Midbrain (tissue), 1 donor: ENCODE results near the gene MPG.

ENCODE experiments used
- DNase-seq: peaks from one replicate; lab custom pipeline; 2025; lab: John Stamatoyannopoulos, UW

MPG gene

DNA sequence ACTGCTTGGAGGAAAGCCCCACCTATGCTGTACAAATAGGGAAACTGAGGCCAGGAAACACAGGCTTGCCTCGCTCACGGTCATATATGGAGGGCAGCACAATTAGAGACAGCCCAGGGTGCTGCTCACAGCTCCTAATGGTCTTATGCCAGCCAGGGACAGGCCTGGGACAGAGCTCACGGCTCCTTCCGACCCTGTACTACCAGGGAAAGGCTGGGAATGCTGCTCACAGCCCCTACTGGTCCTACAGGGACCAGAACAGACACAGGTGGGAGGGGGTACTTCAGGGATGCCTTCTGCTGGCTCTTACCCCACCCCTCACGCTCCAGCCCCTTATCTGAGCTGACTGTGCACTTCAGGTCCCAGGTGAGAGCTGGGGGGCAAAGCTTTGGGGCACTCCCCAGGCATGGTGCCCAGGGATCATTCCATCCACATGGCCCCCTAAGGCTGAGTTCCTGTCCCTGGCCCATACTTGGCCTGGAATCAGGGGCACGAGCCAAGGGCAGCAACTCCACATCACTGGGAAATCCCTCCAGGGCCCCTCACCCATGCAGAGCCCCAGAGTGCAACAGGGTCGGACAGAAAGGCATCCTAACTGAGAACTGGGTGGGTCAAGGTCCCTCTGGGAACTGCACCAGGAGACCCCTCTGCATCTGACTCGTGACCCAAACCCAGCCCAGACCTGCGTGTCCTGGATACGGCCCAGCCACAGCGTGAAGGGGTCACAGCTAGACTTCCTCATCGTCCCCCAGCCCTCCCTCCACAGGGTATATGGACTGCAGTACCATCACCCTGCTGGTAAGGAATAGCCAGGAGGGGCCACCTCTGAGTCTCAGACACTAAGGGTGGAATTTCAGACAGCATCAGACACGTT is 11.5 kb upstream of the MPG start:
- no peak for DNase-seq

DNA sequence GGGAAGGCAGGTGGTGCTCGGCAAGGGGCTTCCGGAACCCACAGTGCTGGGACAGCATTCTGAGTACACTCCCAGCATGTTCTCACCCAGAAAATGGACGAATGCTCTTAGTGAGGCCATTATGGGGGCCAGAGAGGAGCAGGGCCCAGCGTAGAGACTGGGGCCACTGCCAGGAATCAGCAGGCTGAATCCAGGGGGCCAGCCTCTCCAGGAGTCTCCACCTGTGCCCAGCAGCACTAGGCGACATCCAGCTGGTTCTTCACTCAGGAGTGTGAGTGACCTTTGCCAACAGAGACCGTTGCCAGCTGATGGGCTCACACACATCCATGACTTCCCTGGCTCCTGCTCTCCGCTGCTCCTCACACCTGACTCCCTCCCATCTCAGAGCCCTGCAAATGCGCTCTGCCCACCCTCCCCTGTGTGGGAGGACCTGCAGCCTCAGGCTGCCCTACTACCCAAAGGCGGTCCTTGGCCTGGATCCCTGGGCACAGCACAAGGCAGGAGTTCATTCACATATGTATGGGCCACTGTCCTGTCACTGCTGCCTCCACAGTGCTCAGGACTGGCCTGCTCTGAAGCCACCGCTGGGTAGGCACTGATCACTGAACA is 10.7 kb upstream of the MPG start:
- no peak for DNase-seq

DNA sequence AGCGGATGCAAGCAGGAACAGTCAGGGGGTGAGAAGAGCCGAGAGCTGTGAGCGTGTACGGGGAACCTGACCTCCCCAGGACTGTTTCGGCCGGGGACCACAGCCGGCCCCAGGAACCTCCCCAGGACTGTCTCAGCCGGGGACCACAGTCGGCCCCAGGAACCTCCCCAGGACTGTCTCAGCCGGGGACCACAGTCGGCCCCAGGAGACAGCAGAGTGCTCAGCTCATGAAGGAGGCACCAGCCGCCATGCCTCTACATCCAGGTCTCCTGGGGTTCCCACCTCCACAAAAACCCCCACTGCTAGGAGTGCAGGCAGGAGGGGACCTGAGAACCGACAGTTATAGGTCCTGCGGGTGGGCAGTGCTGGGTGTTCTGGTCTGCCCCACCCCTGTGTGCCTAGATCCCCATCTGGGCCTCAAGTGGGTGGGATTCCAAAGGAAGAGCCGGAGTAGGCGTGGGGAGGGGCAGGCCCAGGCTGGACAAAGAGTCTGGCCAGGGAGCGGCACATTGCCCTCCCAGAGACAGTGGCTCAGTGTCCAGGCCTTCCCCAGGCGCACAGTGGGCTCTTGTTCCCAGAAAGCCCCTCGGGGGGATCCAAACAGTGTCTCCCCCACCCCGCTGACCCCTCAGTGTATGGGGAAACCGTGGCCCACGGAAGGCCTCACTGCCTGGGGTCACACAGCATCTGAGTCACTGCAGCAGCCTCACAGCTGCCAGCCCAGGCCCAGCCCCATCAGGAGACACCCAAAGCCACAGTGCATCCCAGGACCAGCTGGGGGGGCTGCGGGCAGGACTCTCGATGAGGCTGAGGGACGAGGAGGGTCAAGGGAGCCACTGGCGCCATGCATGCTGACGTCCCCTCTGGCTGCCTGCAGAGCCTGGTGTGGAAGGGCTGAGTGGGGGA is 9.9 kb upstream of the MPG start:
- no peak for DNase-seq

DNA sequence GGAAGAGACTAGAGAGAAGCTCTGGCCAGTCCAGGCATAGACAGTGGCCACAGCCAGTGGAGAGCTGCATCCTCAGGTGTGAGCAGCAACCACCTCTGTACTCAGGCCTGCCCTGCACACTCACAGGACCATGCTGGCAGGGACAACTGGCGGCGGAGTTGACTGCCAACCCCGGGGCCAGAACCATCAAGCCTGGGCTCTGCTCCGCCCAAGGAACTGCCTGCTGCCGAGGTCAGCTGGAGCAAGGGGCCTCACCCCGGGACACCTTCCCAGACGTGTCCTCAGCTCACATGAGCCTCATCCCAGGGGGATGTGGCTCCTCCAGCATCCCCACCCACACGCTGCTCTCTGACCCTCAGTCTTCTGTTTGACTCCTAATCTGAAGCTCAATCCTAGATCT is 8.8 kb upstream of the MPG start:
- DNase-seq, result no peak

GRCh38 chr16:71210-71539 is 6.8 kb upstream of the MPG start:
- DNase-seq, result no peak

DNA sequence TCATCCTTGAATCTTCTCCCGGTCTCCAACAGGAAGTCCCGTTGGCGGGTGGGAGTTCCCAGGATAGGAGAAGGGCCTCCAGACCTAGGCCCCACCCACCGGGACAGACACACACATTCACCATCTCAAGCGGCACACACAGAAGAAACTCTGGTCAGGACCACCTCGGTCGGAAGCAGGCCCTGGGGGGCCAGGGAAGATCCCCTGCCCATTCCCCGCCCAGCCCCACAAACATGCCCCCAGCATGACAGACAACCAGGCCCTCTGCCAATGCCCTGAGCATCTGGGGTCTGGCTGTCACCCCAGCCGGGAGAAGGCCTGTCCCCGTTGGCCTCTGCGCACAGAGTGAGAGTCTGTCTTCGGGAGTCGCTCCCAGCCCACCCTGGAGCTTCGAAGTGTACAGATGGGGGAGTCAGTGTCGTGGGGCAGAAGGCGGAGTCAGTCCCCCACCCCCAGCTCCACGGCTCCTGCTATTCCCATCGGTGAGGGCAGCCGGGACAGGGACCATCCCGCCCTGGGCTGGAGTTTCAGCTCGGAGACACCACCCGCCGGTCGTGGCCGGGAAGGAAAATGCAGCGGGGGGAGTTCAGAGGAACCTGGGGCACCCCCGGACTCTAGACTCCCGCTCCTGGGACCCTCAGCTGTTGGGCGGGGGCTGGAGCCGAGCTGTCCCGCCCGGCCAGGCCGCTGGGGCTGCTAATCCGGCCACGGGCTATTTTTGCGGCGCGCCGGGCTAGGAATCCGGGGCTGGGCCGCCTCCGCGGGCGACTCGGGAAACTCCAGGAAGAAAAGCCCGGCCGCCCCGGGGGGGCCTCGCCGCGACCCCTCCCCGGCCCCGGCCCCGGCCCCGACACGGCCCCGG is 6.3 kb upstream of the MPG start:
- no peak for DNase-seq

DNA sequence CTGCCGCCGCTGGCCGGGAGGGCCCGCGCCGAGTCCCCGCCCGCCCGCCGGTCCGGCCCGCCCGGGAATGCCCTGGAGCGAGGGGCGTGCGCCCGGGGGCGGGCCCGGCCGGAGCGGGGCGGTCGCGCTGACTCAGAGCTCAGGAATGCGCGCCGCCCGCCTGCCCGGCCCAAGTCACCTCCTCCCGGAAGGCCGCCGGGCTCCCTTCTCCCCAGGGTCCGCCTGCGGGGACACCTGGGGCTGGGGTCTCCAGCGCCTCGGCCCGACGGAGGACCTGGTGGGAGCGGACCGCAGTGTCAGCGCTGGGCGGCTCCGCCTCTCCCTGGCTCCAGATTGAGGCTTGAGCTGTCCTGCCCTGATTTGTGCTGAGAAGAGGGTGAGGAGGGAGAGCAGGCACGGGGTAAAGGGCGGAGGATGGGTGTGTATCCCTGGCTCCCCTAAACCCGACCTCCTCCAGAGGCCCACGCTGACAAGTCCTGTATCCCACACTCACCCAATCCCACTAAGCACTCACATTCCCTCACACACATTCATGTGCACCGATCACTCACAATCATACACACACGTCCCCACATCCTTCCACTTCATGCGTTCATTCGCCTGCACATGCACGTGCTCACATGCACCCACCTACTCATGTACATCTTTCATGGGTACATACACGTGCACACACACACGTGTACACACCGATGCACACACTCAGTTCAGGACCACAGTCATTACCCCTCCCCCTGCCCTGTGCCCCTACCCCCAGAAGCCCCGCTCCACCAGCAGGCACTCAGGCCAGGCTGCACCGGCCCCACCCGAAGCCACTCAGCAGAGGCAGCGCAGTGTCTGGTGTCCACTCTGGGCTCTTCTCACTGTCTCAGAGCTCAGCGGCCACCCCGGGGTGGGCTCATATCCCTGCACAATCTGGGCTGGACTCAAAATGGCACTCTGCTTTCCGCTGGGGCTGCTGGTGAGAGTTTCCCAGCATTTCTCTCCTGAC is 5.2 kb upstream of the MPG start, which contains the start of gene RHBDF1:
Gene RHBDF1, minus strand, starts transcription at position 71 of the 988 bp plus-strand sequence. CDS start 7,616 bp downstream, outside the sequence.
- DNase-seq, result no peak

DNA sequence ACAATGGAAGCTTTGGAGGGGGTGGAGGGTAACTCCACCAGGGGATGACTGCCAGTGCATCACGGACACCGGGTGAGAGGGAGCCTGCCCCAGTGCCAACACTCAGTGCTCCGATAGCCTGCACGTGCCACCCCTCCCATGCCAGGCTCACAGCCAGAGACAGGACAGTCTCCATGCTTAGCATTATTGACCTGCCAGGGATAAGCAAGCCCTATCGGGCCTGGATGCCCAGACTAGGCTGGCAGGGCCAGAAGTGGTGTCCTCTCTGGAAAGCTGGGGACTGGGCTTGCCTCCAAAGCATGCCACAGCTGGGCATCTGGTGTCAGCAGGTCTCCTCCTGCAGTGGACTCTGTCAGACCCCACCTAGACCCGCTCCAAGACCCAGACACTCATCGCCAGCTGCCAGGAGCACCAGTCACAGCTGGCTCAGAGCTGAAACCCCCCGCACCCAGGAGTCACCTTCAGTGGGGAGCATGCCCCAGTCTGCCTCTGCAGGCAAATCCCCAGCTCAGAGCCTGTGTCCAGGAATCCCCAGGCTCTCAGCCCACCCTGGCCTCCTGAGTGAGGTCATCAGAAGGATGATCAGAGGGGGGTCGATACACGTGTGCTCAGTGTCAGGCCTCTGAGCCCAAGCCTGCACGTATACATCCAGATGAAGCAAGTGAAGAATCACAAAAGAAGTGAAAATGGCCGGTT is 3.8 kb upstream of the MPG start:
- no peak for DNase-seq

GRCh38 chr16:74747-75334 is 3.2 kb upstream of the MPG start:
- no peak for DNase-seq

DNA sequence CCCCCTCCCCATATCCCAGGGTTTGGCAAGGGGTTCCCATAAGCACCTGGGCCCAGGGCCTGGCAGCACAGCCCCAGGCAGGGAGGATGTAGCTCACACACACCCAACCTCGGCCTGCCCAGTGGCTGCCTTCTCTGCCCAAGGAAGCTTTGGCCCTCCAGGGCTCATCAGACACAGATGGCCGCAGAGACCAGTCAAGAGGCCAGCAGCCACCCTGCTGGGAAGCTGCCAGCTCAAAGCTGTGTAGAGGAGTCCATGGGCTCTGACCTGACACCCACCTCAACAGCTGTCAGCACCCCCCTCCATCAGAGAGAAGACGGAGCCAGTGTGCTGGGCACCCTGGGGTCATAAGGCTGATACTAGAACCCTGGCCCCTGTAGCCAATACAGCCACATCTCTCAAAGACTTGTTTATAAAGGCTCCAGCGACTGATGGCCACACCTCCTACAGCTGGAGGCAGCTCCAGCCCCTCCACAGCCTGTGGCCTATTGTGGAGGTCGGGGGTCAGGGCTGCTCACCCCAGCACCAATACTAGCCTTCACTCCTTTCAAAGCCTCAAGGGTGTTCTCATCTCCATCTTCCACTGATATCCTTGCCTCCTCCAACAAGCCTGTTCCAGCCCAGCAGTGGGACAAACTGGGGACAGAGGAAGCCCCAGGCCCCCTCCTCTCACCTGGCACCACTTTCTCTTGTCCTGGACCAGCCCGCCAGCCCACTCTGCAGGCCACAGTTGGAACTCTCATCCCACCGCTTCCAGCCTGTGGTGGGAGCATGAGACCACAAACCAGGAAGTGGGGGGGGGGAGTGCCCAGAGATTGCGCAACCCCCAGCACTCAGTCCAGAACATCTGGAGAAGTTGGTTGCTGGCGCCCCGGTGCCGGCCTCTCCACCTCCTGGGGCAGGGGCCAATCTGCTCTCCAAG is 2.2 kb upstream of the MPG start:
- no peak for DNase-seq

DNA sequence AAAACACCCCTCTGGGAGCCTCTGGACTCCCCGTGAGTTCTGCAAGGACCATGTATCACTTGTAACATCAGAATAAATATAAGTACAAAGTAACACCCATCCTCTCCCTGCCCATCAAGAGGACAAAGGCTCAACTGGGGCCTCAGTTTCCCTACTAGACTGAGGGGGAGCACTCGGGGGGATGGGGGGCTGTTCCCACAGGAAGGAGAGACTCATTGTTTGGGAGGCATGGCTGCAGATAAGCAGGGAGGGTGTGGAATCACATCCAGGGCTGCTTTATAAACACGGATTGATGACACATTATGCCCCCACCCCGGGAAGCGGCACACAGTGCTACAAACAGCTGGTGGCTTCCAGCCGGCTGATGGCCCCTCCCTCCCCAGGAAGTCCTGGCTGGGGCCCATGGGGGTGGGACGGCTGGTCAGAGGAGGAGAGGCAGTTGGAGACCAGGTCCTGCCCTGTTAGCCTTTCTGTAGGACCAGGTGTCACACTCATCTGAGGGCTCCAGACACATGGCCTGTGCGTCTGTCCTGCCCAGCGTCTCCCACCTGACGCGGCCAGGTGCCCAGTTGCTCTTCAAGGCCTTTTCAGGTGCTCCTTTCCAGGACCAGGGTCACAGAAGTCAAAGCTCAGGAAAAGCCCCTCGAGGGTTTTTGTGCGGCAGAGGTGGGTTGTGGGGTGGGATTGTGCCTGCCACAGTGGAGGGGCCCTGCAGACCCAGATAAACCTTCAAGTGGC is 1.3 kb upstream of the MPG start:
- DNase-seq, result no peak

DNA sequence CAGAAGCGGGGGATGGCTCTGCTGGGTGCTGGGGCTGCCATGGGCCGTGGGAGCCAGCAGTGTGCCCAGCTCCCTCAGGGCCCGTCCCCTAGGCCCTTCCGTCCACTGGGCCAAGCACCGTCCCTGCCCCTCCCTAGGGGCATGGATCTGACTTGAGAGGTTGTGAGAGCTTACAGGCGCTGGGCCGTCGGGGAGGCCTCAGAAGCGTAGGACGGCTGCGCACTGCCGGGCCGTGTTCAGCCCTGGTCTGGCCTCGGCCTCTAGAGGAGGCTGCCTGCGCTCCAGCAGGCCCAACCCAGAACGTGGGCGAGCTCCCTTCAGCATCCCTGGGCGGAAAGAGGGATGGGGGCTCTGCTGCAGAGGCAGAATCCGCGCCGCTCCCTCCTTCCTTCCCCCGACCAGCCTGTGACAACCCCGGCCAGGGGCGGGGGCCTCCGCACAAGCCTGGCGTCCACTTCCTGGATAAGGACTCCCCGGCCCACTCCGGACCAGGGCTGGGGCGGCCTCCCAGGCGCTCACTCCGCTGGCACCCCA is 685 bp upstream of the MPG start:
- DNase-seq, result no peak

DNA sequence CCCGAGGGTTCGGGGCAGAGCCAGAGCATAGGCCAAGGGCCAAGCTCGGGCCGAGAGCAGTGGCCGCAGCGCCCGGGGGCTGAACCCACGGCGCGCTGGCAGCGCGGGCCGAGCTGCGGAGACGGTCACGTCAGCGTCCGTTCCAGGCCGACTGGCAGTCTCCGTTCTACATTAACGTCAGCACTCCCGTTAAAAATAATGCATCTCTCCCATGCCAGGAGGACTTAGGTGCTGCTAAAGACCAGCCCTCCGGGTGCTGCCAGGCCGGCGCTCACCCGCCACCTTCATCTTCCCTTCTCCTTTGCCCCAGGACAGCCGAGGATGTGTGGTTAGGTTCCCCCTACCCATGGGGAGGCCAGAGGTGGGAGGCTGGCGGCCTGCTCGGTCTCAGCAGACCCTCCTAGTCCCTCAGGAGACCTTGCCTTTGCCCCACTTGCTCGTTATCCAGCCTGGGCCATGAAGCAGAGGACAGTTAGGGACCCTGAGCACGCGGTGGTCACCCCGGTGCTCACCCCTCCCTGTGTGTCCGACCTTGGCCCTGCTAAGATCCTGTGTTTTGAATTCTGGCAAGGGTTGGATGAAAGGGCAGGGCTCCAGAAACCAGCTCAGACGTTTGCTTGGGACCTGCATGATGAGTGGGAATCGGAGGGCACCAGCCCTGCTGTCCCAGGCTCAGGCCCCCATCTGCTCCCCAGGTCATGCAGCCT is 572 bp downstream of the MPG start:
- DNase-seq, result no peak

DNA sequence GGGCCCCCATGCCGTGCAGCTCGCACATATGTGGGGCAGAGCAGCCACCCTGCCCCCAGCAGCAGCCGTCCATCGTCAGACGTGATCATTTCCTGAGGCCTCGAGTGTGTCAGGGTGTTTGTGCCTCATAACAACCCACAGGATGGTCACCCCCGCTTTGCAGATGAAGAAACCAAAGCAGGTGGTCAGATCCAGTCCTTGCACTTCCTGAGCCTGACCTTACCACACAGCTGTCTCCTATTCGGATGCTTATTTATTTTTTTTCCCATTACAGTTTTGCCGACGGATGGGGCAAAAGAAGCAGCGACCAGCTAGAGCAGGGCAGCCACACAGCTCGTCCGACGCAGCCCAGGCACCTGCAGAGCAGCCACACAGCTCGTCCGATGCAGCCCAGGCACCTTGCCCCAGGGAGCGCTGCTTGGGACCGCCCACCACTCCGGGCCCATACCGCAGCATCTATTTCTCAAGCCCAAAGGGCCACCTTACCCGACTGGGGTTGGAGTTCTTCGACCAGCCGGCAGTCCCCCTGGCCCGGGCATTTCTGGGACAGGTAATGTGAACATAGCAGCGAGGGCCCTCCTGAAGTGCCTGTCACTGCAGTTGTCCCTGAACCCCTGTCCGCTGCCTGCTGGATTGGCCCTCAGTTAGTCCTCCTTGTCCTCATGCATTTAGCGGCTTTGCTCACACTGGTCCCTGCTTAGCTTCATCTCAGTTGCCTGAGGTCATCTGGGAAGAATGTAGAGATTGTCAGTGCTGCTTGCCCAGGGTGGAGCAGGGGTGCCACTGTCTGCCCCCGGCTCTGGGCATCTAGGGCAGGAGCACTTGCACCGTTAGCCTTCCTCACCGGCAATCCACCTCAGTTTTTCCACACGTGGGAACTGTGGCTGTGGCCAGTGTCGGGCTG is 1.4 kb downstream of the MPG start:
- DNase-seq, result no peak

- no peak for DNase-seq
Measured at GRCh38 chr16:83060-83603, 5.1 kb downstream of the MPG start.
